Caco-2 (cell line): ENCODE data around the gene IL21R. TPM values are rescaled to one million over a fixed set of nuclear protein-coding genes. Genes with fewer than 3 reads are reported as not detected.

ENCODE experiments used
- BruUV-seq: library from RNA; stranded (reverse); fragments of 400-500 nt; replicated peaks from 2 replicates; lab custom pipeline; 2021; lab: Mats Ljungman, UMichigan
- CTCF ChIA-PET: fragments of 300-600 bp; sonication (Branson Sonifier 250); formaldehyde crosslinking; loops from one replicate; lab custom pipeline; 2022; ENCODE audit warnings: antibody characterized with exemption; lab: Charles Lee
- POLR2A ChIA-PET: fragments of 300-600 bp; sonication (Branson Sonifier 250); formaldehyde crosslinking; loops from one replicate; lab custom pipeline; 2022; ENCODE audit warnings: antibody characterized with exemption; lab: Charles Lee
- DNase-seq, 2 experiments: peaks; one replicate each; pipeline versions ENCODE4 v3.0.0 to v3.0.0-alpha.2; 2020 to 2022
- H3K27me3 ChIP-seq: replicated peaks from 2 replicates; pipeline ENCODE4 v1.6.0; 2011; ENCODE audit warnings: low read length; ENCODE audit not compliant: control insufficient read depth, insufficient read depth
- H3K36me3 ChIP-seq: 2 replicates; pipeline ENCODE4 v1.5.1; 2011; ENCODE audit warnings: low read length; ENCODE audit not compliant: control insufficient read depth, insufficient read depth
- H3K4me1 ChIP-seq: fragments of 250-450 bp; sonication (Bioruptor Pico); 2 replicates; pipeline ENCODE4 v1.5.1; 2020; ENCODE audit warnings: mild to moderate bottlenecking
- H3K4me3 ChIP-seq: 2 replicates; pipeline ENCODE4 v1.5.1; 2011; ENCODE audit warnings: low read depth, mild to moderate bottlenecking, control low read depth, low read length
- H3K9me3 ChIP-seq: fragments of 250-450 bp; sonication (Bioruptor Pico); 2 replicates; pipeline ENCODE4 v1.5.1; 2020; ENCODE audit warnings: mild to moderate bottlenecking, moderate library complexity
- H3K27ac Mint-ChIP-seq: one replicate; pipeline ENCODE4 v1.8.0; 2022; ENCODE audit warnings: mixed read lengths; ENCODE audit not compliant: unreplicated experiment
- H3K27me3 Mint-ChIP-seq: one replicate; pipeline ENCODE4 v1.8.0; 2022; ENCODE audit warnings: mixed read lengths; ENCODE audit not compliant: insufficient read depth, unreplicated experiment
- H3K36me3 Mint-ChIP-seq: one replicate; pipeline ENCODE4 v1.8.0; 2022; ENCODE audit warnings: mild to moderate bottlenecking, mixed read lengths; ENCODE audit not compliant: insufficient read depth, unreplicated experiment
- H3K4me1 Mint-ChIP-seq: one replicate; pipeline ENCODE4 v1.8.0; 2022; ENCODE audit warnings: low read depth, mixed read lengths; ENCODE audit not compliant: unreplicated experiment
- H3K4me3 Mint-ChIP-seq: one replicate; pipeline ENCODE4 v1.8.0; 2022; ENCODE audit warnings: mild to moderate bottlenecking, moderate library complexity, mixed read lengths; ENCODE audit not compliant: unreplicated experiment
- H3K9me3 Mint-ChIP-seq: one replicate; pipeline ENCODE4 v1.8.0; 2022; ENCODE audit warnings: mixed read lengths; ENCODE audit not compliant: unreplicated experiment
- intact Hi-C: fragments of 100-400 bp; cut with micrococcal nuclease; formaldehyde crosslinking; loops from one replicate; pipeline ENCODE4 v1.10.0; 2022; ENCODE audit not compliant: unreplicated experiment
- total RNA-seq: library from RNA; stranded (reverse); gene quantifications from 2 replicates; pipeline ENCODE4 v1.2.3, GENCODE V29; 2022
- TF ChIP-seq, protein P1 (sequence below), 2 experiments: fragments of 200-600 bp in 1 of 2; IDR thresholded peaks; 1 replicate in 1 of 2; 2 replicates in 1 of 2; pipeline versions ENCODE4 v1.5.1 to v1.8.0; 2011 to 2022; ENCODE audit warnings: antibody characterized with exemption in 1 of 2, control low read depth in 1 of 2, inconsistent platforms in 1 of 2, low read depth in 1 of 2, low read length in 1 of 2, mild to moderate bottlenecking in 1 of 2, moderate library complexity in 1 of 2; ENCODE audit not compliant: insufficient read depth in 1 of 2, severe bottlenecking in 1 of 2, unreplicated experiment in 1 of 2

IL21R gene
- total RNA-seq, 1 experiment from 2014 or later, result 0.07 TPM

DNA sequence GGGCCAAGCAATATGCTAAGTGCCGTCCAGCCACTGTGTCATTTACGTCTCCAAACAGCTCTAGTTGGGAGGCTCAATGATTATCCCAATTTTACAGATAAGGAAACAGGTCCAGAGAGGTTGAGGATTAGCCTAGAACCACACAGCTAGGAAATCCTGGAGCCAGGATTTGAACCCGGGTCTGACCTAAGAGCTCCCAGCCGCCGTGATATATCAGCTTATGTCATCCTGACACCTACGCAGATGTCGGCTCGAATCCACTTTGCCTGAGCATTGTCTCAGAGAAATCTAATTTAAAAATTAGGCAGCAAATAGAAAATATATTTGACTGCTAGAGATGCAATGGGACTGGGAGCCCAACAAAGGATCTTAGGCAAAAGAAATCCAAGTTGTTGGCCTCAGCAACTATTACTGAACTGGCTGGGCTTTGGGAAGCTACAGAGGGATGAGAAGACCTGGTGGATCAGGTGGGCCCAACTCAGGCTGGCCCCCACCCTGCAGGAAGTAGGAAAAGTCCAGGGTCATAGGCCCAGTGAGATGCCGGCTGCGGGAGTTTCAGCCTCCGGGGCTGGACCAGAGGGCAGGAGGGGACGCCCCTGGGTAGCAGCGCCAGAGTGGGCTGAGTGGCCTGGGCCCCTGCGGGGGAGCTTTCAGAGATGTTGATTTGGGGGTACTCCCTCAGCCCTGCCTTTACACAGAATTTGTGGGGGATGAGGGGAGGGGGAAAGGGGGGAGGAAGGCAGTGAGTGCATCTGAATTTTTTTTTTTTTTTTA lies 35.1 kb upstream of the IL21R start:
- Histone ChIP-seq H3K4me3 (no peak overlapping the region), H3K4me1 (peaks cover 30% of the 10 kb centered on the region), H3K36me3 (peaks cover 2% of the 10 kb centered on the region; the same call in 1 of the 2 replicates), H3K27me3 (no peaks in the 10 kb centered on the region), H3K9me3 (no peaks in the 10 kb centered on the region)
- Mint-ChIP-seq H3K36me3 (peaks cover 16% of the 10 kb centered on the region), H3K9me3 (peaks cover 9% of the 10 kb centered on the region), H3K27me3 (no peaks in the 10 kb centered on the region), H3K4me1 (peaks cover 26% of the 10 kb centered on the region), H3K27ac (no peak overlapping the region), H3K4me3 (no peak overlapping the region)
- no TSS peak for BruUV-seq
- POLR2A ChIA-PET, result no interaction called here
- TF ChIP-seq, protein P1, sequence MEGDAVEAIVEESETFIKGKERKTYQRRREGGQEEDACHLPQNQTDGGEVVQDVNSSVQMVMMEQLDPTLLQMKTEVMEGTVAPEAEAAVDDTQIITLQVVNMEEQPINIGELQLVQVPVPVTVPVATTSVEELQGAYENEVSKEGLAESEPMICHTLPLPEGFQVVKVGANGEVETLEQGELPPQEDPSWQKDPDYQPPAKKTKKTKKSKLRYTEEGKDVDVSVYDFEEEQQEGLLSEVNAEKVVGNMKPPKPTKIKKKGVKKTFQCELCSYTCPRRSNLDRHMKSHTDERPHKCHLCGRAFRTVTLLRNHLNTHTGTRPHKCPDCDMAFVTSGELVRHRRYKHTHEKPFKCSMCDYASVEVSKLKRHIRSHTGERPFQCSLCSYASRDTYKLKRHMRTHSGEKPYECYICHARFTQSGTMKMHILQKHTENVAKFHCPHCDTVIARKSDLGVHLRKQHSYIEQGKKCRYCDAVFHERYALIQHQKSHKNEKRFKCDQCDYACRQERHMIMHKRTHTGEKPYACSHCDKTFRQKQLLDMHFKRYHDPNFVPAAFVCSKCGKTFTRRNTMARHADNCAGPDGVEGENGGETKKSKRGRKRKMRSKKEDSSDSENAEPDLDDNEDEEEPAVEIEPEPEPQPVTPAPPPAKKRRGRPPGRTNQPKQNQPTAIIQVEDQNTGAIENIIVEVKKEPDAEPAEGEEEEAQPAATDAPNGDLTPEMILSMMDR (IDR thresholded peaks at IDR 0.05; ENCODE audit: insufficient read depth in 1 of 2, low read depth in 1 of 2, low read length in 1 of 2, severe bottlenecking in 1 of 2, unreplicated experiment in 1 of 2), result no peak
- intact Hi-C loops, result loop anchor here (5.0 kb wide), 1 partner anchor 90 kb away; no protein-coding TSS in a partner anchor
- CTCF ChIA-PET, result interaction anchor here (1.1 to 2.0 kb wide), 7 partner anchors 103 to 187 kb away, joined by 3 to 22 read pairs (median 8); partner anchors contain the start of gene KDM8
- no peak for DNase-seq

DNA sequence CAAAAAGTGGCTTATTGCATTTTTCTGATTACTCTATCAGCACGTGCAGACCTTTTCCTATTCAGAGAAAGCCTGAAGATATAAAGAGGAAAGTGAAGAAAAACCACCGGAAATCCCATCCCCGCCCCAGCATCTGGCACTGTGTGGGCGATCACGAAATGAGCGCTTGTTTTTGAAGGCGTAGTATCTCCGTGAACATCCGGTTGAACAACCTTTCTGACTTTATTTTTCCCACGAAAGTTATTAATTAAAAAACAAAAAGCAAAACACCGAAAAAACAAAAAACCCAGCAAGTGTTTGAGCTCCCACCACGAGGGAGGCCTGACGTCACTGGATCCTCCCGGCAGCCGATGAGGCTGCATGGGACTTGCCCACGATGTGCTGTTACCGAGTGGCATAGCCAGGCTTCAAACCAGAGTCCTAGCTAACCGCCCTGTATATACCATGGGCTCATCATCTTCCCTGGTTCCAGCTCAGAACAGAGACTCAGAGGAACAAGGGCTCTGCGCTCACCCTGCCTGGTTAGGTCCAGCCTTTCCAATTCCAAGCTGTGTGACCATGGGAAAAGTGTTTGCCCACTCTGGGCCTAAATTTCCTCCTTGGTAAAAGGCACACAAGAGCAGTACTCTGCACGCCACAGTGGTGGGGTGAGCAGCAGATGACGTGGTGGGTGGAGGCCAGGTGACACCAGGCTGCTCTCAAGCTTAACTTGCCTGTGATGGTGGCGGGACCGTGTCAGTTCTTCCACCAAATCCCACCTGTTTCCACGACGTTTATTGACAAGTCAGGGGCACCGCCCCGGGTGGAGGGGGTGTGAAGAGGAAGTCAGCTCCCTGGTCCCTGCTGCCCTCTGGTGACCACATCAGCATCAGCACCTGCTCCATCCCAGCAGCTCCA lies 34.3 kb upstream of the IL21R start:
- no peaks in the 10 kb centered on the region for H3K27me3 Mint-ChIP-seq
- BruUV-seq, result no TSS peak
- peaks cover 20% of the 10 kb centered on the region for H3K4me1 Mint-ChIP-seq
- peak; percentile 75 to 78 for DNase-seq
- intact Hi-C loops, result loop anchor here (1.0 to 5.0 kb wide), 3 partner anchors 90 to 214 kb away; no protein-coding TSS in a partner anchor
- H3K27ac Mint-ChIP-seq, result no peak overlapping the region
- TF ChIP-seq, protein P1 (IDR thresholded peaks at IDR 0.05; ENCODE audit: insufficient read depth in 1 of 2, low read depth in 1 of 2, low read length in 1 of 2, severe bottlenecking in 1 of 2, unreplicated experiment in 1 of 2), result peak; percentile 72 to 81
- Histone ChIP-seq H3K27me3 (no peaks in the 10 kb centered on the region), H3K4me1 (peaks cover 30% of the 10 kb centered on the region), H3K9me3 (no peaks in the 10 kb centered on the region), H3K4me3 (no peak overlapping the region), H3K36me3 (no peaks in the 10 kb centered on the region)
- ChIA-PET POLR2A (no interaction called here), CTCF (interaction anchor here (0.6 to 1.8 kb wide), 7 partner anchors 21 to 188 kb away, joined by 3 to 22 read pairs (median 3); no protein-coding TSS in a partner anchor)
- peak overlapping the region; percentile 7 for H3K4me3 Mint-ChIP-seq
- H3K9me3 Mint-ChIP-seq, result peaks cover 9% of the 10 kb centered on the region
- peaks cover 8% of the 10 kb centered on the region for H3K36me3 Mint-ChIP-seq

DNA sequence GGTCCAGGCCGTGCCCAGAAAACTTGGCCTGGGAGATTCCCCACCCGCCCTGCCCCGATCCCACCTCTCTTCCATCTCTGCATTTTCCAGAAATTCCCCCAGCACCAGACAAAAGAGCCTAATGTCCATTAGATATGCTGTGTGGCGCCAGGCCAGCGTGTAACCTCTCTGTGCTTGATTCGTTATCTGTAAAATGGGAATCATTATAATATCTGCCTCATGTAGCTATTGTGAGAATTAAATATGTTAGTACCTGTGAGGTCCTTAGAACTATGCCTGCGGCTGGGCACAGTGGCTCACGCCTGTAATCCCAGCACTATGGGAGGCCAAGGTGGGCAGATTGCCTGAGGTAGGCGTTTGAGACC lies 33.6 kb upstream of the IL21R start:
- no peak for DNase-seq
- TF ChIP-seq, protein P1 (IDR thresholded peaks at IDR 0.05; ENCODE audit: insufficient read depth in 1 of 2, low read depth in 1 of 2, low read length in 1 of 2, severe bottlenecking in 1 of 2, unreplicated experiment in 1 of 2), result no peak
- Mint-ChIP-seq H3K27ac (no peak overlapping the region), H3K36me3 (peaks cover 5% of the 10 kb centered on the region), H3K27me3 (no peaks in the 10 kb centered on the region), H3K9me3 (peaks cover 9% of the 10 kb centered on the region), H3K4me1 (peaks cover 19% of the 10 kb centered on the region), H3K4me3 (no peak overlapping the region)
- BruUV-seq, result no TSS peak
- intact Hi-C loops, result loop anchor here (1.0 to 5.0 kb wide), 3 partner anchors 89 to 215 kb away; no protein-coding TSS in a partner anchor
- POLR2A ChIA-PET, result no interaction called here
- no peaks in the 10 kb centered on the region for H3K27me3 ChIP-seq
- peaks cover 30% of the 10 kb centered on the region for H3K4me1 ChIP-seq
- no peak overlapping the region for H3K4me3 ChIP-seq
- H3K36me3 ChIP-seq, result no peaks in the 10 kb centered on the region
- H3K9me3 ChIP-seq, result no peaks in the 10 kb centered on the region
- CTCF ChIA-PET, result interaction anchor here (0.6 to 1.8 kb wide), 7 partner anchors 20 to 189 kb away, joined by 3 to 22 read pairs (median 3); no protein-coding TSS in a partner anchor
